ENCODE results near the gene IPCEF1.
A peak's percentile ranks its signal among the peaks of the same experiment; 100 is the strongest.

The IPCEF1 gene

DNA sequence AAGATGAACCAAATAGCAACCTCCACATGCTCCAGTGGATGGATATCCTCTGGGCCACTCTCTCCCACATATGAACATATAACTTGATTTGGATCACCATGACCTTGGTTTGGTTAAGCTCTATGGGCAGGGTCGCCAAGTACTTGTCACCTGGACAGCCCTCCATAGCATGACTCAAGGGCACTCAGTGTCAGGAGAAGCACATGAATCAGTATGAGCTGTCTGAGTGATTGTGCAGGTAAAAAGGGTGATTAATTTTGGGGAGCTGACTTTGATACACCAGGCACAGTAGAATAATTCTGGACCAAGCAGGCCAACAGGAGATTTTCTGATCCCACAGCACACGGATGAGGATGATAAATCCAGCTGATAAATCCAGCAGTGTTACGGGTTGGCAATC lies 243.2 kb downstream of the IPCEF1 start:
- ATAC-seq = no peak
- Mint-ChIP-seq H3K9me3 (no peaks in the 10 kb centered on the region), H3K36me3 (ENCODE audit: low read depth) (no peaks in the 10 kb centered on the region), H3K27ac (no peak overlapping the region), H3K4me1 (no peaks in the 10 kb centered on the region), H3K4me3 (no peak overlapping the region), H3K27me3 (peaks cover 7% of the 10 kb centered on the region)
- DNase-seq = no peak

DNA sequence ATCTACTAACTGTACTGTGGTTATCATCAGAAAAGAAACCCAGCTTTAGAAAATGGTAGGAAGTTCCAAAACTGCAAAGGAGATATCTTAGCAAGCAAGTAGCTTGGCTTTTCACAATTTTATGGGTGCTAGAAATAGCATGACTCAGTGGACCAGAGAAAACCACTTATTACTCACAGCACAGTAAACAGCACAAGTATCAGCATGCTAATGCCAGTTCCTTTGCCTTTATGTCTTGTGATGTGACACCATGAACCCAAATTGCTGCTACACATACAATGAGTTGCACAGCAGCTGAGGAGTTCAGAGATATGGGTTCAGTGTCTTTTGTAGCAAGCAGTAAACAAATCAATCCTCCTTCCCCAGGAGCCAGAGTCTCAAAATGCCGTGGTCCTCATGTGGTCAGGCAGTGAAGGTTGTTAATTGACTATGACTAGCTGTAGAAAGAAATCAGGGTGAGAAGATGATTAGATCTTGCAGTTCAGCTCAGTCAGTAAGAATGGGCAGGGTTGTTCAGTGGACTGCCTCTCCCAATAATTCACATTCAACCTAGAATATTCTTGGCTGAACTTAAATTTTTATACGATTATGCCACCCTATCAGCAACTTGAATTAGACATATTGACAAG lies 244.3 kb downstream of the IPCEF1 start:
- peak; percentile 67 for ATAC-seq
- H3K27ac Mint-ChIP-seq = no peak overlapping the region

DNA sequence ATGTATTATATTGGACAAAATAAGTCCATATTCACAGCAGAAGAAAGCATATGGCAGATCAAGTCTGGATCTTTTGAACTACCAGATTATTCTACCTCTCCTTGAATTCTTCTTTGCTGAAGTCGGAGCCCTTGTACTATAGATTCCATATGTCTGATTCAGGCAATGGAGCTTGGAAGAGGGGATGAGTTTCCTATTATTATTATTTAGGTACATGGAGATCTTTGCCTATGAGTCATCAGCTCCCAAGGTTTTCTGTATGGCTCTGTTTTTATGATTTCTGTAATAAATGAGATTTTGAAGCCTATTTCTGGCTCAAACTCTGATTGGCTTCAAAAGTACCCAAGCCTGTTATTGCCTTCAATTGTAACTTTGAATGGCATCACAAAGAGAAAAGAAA lies 245.6 kb downstream of the IPCEF1 start:
- ATAC-seq = no peak
- no peak for DNase-seq
- no peaks in the 10 kb centered on the region for H3K36me3 Mint-ChIP-seq (ENCODE audit: low read depth)
- H3K9me3 Mint-ChIP-seq = peaks cover 3% of the 10 kb centered on the region
- no peaks in the 10 kb centered on the region for H3K4me1 Mint-ChIP-seq
- no peak overlapping the region for H3K4me3 Mint-ChIP-seq
- H3K27ac Mint-ChIP-seq = no peak overlapping the region
- peaks cover 6% of the 10 kb centered on the region for H3K27me3 Mint-ChIP-seq

More for the DNA sequence above, 244.3 kb downstream of the IPCEF1 start:
- Mint-ChIP-seq H3K4me3 (no peak overlapping the region), H3K9me3 (no peaks in the 10 kb centered on the region), H3K27me3 (peaks cover 7% of the 10 kb centered on the region), H3K4me1 (no peaks in the 10 kb centered on the region), H3K36me3 (ENCODE audit: low read depth) (no peaks in the 10 kb centered on the region)
- no peak for DNase-seq

DNA sequence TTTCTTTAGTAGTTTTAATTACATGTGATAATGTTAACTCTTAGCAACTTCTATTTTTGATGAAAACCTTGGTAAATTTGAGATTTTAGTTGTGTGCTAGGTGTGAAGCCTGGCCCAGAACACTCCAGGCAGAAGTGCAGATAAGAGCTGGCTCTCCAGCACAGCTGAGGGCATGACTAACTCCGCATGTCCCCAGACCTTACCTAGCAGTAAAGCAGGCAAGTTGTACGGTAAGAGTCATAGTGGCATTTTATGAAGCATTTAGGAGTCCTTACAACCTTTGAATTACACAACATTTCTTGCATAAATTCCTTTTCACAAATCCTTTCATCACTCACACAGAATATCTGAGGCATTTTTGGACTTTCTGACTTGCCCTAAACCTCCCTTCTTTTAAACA lies 250.4 kb downstream of the IPCEF1 start:
- Mint-ChIP-seq H3K4me3 (no peak overlapping the region), H3K27ac (no peak overlapping the region), H3K9me3 (peaks cover 4% of the 10 kb centered on the region), H3K27me3 (peaks cover 7% of the 10 kb centered on the region), H3K4me1 (no peaks in the 10 kb centered on the region), H3K36me3 (ENCODE audit: low read depth) (no peaks in the 10 kb centered on the region)
- DNase-seq (no peak), ATAC-seq (no peak)
